Liver (tissue), 9 donors: ENCODE results near the gene SSR3. TPM values are rescaled to one million over a fixed set of nuclear protein-coding genes. Genes with fewer than 3 reads are reported as not detected.

Experiments
- DNase-seq: peaks from one replicate; pipeline ENCODE4 v3.0.0-alpha.2; 2017; ENCODE audit warnings: low spot score
- H3K27ac ChIP-seq, 2 donors: one replicate each; pipeline ENCODE4 v1.7.0; 2013; ENCODE audit warnings: inconsistent platforms in 2 of 2, low read length in 2 of 2, control low read depth in 1 of 2, low read depth in 1 of 2, mild to moderate bottlenecking in 1 of 2
- H3K27me3 ChIP-seq, 4 donors: one replicate each; pipeline versions ENCODE4 v1.6.1 to v1.7.0; 2013; ENCODE audit warnings: low read length in 3 of 4, inconsistent platforms in 1 of 4, mild to moderate bottlenecking in 1 of 4, moderate library complexity in 1 of 4; ENCODE audit not compliant: control insufficient read depth in 4 of 4, insufficient read depth in 4 of 4
- H3K36me3 ChIP-seq, 4 donors: one replicate each; pipeline versions ENCODE4 v1.6.1 to v1.7.0; 2013; ENCODE audit warnings: low read length in 3 of 4, mild to moderate bottlenecking in 3 of 4, low read depth in 1 of 4, moderate library complexity in 1 of 4; ENCODE audit not compliant: control insufficient read depth in 4 of 4, insufficient read depth in 3 of 4
- H3K4me1 ChIP-seq, 4 donors: one replicate each; pipeline versions ENCODE4 v1.6.1 to v1.7.0; 2013; ENCODE audit warnings: low read length in 3 of 4, mild to moderate bottlenecking in 3 of 4, moderate library complexity in 1 of 4; ENCODE audit not compliant: control insufficient read depth in 4 of 4, insufficient read depth in 4 of 4
- H3K4me3 ChIP-seq, 3 donors: one replicate each; pipeline versions ENCODE4 v1.6.1 to v1.7.0; 2013; ENCODE audit warnings: low read length in 3 of 3, control low read depth in 1 of 3, low read depth in 1 of 3, mild to moderate bottlenecking in 1 of 3
- H3K9ac ChIP-seq, 2 donors: one replicate each; pipeline ENCODE4 v1.7.0; 2013; ENCODE audit warnings: low read length in 2 of 2, mild to moderate bottlenecking in 2 of 2, moderate library complexity in 2 of 2, control low read depth in 1 of 2, low read depth in 1 of 2
- H3K9me3 ChIP-seq, 4 donors: one replicate each; pipeline versions ENCODE4 v1.6.1 to v1.7.0; 2013; ENCODE audit warnings: low read length in 3 of 4; ENCODE audit not compliant: control insufficient read depth in 4 of 4
- FOXA1 ChIP-seq: IDR thresholded peaks from 2 replicates; pipeline ENCODE4 v1.6.1; 2016; ENCODE audit warnings: antibody characterized with exemption
- FOXA2 ChIP-seq: IDR thresholded peaks from 2 replicates; pipeline ENCODE4 v1.6.1; 2016; ENCODE audit warnings: antibody characterized with exemption
- GABPA ChIP-seq, 2 donors: IDR thresholded peaks in 1 of 2; conservative IDR thresholded peaks in 1 of 2; 2 replicates each; pipeline ENCODE4 v1.6.1; 2016; ENCODE audit warnings: antibody characterized with exemption in 2 of 2, mild to moderate bottlenecking in 1 of 2, moderate library complexity in 1 of 2
- HNF4A ChIP-seq, 2 donors: conservative IDR thresholded peaks; 2 replicates each; pipeline ENCODE4 v1.6.1; 2016; ENCODE audit warnings: antibody characterized with exemption in 2 of 2, mild to moderate bottlenecking in 2 of 2
- JUND ChIP-seq, 2 donors: IDR thresholded peaks; 2 replicates each; pipeline ENCODE4 v1.6.1; 2016; ENCODE audit warnings: antibody characterized with exemption in 2 of 2
- NR2F2 ChIP-seq: IDR thresholded peaks from 2 replicates; pipeline ENCODE4 v1.6.1; 2016; ENCODE audit warnings: antibody characterized with exemption
- RAD21 ChIP-seq, 2 donors: IDR thresholded peaks; 2 replicates each; pipeline ENCODE4 v1.6.1; 2016; ENCODE audit warnings: antibody characterized with exemption in 2 of 2, mild to moderate bottlenecking in 2 of 2
- TAF1 ChIP-seq: conservative IDR thresholded peaks from 2 replicates; pipeline ENCODE4 v1.6.1; 2016; ENCODE audit warnings: antibody characterized with exemption, mild to moderate bottlenecking
- YY1 ChIP-seq: IDR thresholded peaks from 2 replicates; pipeline ENCODE4 v1.6.1; 2016; ENCODE audit warnings: antibody characterized with exemption, mild to moderate bottlenecking
- whole genome bisulfite sequencing: extraction: QIAGEN DNeasy Blood & Tissue Kit; methylation state at CpG from one replicate; pipeline ENCODE4 v1.1.7; 2013; 5-methylcytosine and 5-hydroxymethylcytosine counted together
- polyA plus RNA-seq, 2 donors: library from polyadenylated mRNA; stranded (reverse) in 1 of 2; unstranded in 1 of 2; fragments of 200-250 nt in 1 of 2; fragments of >200 nt in 1 of 2; fragmentation: Nextera tagmentation in 1 of 2; extraction: Ambion mirVana in 1 of 2; gene quantifications; one replicate each; pipeline versions ENCODE4 v1.2.1 to v1.2.3, GENCODE V29; 2013 to 2015
- total RNA-seq, 2 donors: library from RNA; depleted of rRNA; stranded (reverse); fragments of >200 nt; gene quantifications; one replicate each; pipeline ENCODE4 v1.2.3, GENCODE V29; 2014
- TF ChIP-seq, protein P1 (sequence below): IDR thresholded peaks from 2 replicates; pipeline ENCODE4 v1.6.1; 2016; ENCODE audit warnings: antibody characterized with exemption
- TF ChIP-seq, protein P2 (sequence below): IDR thresholded peaks from 2 replicates; pipeline ENCODE4 v1.6.1; 2016; ENCODE audit warnings: antibody characterized with exemption
- TF ChIP-seq, protein P3 (sequence below): IDR thresholded peaks from 2 replicates; pipeline ENCODE4 v1.6.1; 2016; ENCODE audit warnings: antibody characterized with exemption
- TF ChIP-seq, protein P4 (sequence below): fragments of 150-350 bp; IDR thresholded peaks from 2 replicates; pipeline ENCODE4 v1.5.1; 2017; ENCODE audit warnings: improper control_type of control experiment, low read depth, low read length; ENCODE audit not compliant: missing input control
- donor health status: healthy.
- donor health status: healthy.
- donor health status: healthy.
- donor health status: healthy.
- donor health status: healthy.

The SSR3 gene
- total and polyA plus RNA-seq, 4 donors, result 63.7 to 168 (median 115) TPM

DNA sequence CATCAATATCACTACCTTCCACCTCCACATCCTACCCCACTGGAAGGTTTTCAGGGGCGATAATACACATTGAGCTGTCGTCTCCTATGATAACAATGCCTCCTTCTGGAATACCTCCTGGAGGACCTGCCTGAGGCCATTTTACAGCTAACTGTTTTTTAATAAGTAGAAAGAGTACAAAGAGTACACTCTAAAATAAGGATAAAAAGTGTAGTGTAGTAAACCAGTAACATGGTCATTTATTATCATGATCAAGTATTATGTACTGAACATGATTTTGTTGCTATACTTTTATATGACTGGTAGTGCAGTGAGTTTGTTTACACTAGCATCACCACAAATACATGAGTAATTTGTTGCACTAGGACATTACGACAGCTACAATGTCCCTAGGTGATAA, 46.6 kb upstream of the SSR3 start:
- WGBS, result 88% methylated on average over 3 of the region's 3 CpGs

DNA sequence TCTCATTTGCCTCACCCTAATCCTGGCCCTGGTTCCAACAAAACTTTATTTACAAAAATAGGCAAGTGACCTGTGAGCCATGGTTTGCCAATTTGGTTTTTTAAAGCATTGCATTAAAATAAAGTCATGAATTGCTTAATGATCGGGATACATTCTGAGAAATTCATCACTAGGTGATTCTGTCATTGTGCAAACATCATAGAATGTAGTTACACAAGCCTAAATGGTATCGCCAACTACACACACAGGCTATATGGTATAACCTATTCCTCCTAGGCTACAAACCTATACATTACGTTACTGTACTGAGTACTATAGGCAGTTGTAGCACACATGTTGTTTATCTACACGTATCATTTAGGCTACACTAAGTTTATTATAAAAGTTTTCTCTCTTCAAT, 45.9 kb upstream of the SSR3 start:
- H3K4me3 ChIP-seq, result no peak overlapping the region
- no peak for DNase-seq

More for the DNA sequence above, 46.6 kb upstream of the SSR3 start:
- H3K27ac ChIP-seq, result no peak overlapping the region
- H3K9me3 ChIP-seq, result no peaks in the 10 kb centered on the region
- H3K27me3 ChIP-seq, result no peaks in the 10 kb centered on the region
- no peak for DNase-seq
- no peak overlapping the region for H3K4me3 ChIP-seq
- no peaks in the 10 kb centered on the region for H3K36me3 ChIP-seq
- TF ChIP-seq, protein P1, sequence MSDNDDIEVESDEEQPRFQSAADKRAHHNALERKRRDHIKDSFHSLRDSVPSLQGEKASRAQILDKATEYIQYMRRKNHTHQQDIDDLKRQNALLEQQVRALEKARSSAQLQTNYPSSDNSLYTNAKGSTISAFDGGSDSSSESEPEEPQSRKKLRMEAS, result no peak
- TF ChIP-seq FOXA1, result no peak
- no peak for TF ChIP-seq HNF4A (conservative IDR thresholded peaks at IDR 0.05)
- TF ChIP-seq, protein P2, sequence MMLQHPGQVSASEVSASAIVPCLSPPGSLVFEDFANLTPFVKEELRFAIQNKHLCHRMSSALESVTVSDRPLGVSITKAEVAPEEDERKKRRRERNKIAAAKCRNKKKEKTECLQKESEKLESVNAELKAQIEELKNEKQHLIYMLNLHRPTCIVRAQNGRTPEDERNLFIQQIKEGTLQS, result no peak
- TF ChIP-seq NR2F2, result no peak
- no peak for TF ChIP-seq JUND (IDR thresholded peaks at IDR 0.05)
- peaks cover 5 to 9% (median 7%) of the 10 kb centered on the region in 4 donors for H3K4me1 ChIP-seq
- H3K9ac ChIP-seq, result no peak overlapping the region

DNA sequence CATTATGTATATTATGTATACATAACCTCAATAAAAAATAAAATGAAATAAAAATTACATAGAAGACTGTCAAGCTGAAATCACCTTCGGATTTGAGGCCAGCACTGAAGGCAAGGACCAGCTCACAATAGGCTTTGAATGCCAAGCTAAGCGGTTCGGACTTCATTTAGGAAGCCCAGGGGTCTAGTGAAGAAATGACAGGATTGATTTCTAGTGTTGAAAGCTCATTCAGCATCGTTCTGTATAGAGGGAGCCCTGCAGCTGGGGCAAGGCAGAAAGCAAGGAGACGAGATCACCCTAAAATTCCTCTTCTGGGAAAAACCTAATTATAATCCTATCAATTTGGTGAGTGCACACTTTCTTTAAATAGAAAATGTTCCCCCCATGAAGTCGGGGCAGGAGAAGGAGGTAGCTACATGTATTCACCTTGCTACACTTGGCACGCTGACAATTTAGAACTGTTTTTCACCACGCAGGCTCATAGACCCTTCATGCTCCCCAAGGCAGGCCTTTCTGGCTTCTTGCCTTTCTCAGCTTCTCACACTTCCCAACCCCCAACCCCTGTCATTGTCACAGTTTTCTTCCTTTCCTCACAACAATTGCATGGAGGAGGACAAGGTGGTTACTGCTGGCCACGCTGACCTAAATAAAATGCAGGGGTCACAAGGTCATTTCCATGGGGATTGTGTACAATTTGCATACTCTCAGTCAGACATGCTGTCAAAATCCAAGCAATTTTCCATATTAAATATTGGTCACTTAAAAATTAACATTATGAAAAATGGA, 44.4 kb upstream of the SSR3 start:
- Histone ChIP-seq H3K27ac (no peak overlapping the region), H3K9ac (no peak overlapping the region)
- DNase-seq, result no peak

More for the DNA sequence above, 45.9 kb upstream of the SSR3 start:
- Histone ChIP-seq H3K27me3 (no peaks in the 10 kb centered on the region), H3K9me3 (no peaks in the 10 kb centered on the region), H3K9ac (no peak overlapping the region), H3K4me1 (peaks cover 3 to 5% (median 4%) of the 10 kb centered on the region in 4 donors), H3K36me3 (no peaks in the 10 kb centered on the region), H3K27ac (no peak overlapping the region)
- TF ChIP-seq, protein P3, sequence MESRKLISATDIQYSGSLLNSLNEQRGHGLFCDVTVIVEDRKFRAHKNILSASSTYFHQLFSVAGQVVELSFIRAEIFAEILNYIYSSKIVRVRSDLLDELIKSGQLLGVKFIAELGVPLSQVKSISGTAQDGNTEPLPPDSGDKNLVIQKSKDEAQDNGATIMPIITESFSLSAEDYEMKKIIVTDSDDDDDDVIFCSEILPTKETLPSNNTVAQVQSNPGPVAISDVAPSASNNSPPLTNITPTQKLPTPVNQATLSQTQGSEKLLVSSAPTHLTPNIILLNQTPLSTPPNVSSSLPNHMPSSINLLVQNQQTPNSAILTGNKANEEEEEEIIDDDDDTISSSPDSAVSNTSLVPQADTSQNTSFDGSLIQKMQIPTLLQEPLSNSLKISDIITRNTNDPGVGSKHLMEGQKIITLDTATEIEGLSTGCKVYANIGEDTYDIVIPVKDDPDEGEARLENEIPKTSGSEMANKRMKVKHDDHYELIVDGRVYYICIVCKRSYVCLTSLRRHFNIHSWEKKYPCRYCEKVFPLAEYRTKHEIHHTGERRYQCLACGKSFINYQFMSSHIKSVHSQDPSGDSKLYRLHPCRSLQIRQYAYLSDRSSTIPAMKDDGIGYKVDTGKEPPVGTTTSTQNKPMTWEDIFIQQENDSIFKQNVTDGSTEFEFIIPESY, result no peak
- TF ChIP-seq HNF4A (conservative IDR thresholded peaks at IDR 0.05), result no peak
- no peak for TF ChIP-seq RAD21 (IDR thresholded peaks at IDR 0.05)
- TF ChIP-seq FOXA1, result no peak
- WGBS, result 90% methylated on average over 4 of the region's 4 CpGs

More for the DNA sequence above, 44.4 kb upstream of the SSR3 start:
- Histone ChIP-seq H3K27me3 (no peaks in the 10 kb centered on the region), H3K9me3 (no peaks in the 10 kb centered on the region), H3K4me3 (no peak overlapping the region), H3K4me1 (peaks cover 0 to 2% (median 0%) of the 10 kb centered on the region in 4 donors), H3K36me3 (no peaks in the 10 kb centered on the region)
- no peak for TF ChIP-seq TAF1
- TF ChIP-seq, protein P1, result no peak
- TF ChIP-seq, protein P2, result no peak
- no peak for TF ChIP-seq NR2F2
- TF ChIP-seq, protein P3, result no peak
- no peak for TF ChIP-seq FOXA1
- no peak for TF ChIP-seq RAD21 (IDR thresholded peaks at IDR 0.05)
- TF ChIP-seq YY1, result no peak
- no peak for TF ChIP-seq JUND (IDR thresholded peaks at IDR 0.05)
- no peak for TF ChIP-seq FOXA2
- TF ChIP-seq, protein P4, sequence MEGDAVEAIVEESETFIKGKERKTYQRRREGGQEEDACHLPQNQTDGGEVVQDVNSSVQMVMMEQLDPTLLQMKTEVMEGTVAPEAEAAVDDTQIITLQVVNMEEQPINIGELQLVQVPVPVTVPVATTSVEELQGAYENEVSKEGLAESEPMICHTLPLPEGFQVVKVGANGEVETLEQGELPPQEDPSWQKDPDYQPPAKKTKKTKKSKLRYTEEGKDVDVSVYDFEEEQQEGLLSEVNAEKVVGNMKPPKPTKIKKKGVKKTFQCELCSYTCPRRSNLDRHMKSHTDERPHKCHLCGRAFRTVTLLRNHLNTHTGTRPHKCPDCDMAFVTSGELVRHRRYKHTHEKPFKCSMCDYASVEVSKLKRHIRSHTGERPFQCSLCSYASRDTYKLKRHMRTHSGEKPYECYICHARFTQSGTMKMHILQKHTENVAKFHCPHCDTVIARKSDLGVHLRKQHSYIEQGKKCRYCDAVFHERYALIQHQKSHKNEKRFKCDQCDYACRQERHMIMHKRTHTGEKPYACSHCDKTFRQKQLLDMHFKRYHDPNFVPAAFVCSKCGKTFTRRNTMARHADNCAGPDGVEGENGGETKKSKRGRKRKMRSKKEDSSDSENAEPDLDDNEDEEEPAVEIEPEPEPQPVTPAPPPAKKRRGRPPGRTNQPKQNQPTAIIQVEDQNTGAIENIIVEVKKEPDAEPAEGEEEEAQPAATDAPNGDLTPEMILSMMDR, result no peak
- TF ChIP-seq GABPA (IDR thresholded peaks at IDR 0.05 in 1 of 2, conservative IDR thresholded peaks at IDR 0.05 in 1 of 2), result no peak
- 93% methylated on average over 9 of the region's 9 CpGs for WGBS
